ENCODE measurements around the gene KDM4B. TPM values are rescaled to one million over a fixed set of nuclear protein-coding genes. Genes with fewer than 3 reads are reported as not detected.

Gene KDM4B
- total and polyA plus RNA-seq, 9 donors = 5.2 to 62.9 (median 46.4) TPM

- peak in 1 of 5 donors; percentile 19 for DNase-seq
- no peak overlapping the region for H3K27ac ChIP-seq
- no peak for TF ChIP-seq EP300 (IDR thresholded peaks at IDR 0.05)
- no peak for TF ChIP-seq CTCF (IDR thresholded peaks at IDR 0.05)
- no peak for TF ChIP-seq POLR2A (IDR thresholded peaks at IDR 0.05)
- H3K9me3 ChIP-seq = no peaks in the 10 kb centered on the region
- H3K36me3 ChIP-seq = no peaks in the 10 kb centered on the region
- H3K4me3 ChIP-seq = no peak overlapping the region
- peaks cover 24% of the 10 kb centered on the region for H3K4me1 ChIP-seq (ENCODE audit: insufficient read depth)
- intact Hi-C loops (cut with DNase I) = no loop called here
- no peaks in the 10 kb centered on the region for H3K27me3 ChIP-seq
- 93 to 95% (median 95%) methylated on average over 26 of the region's 26 CpGs for WGBS, 3 donors
Observed at GRCh38 chr19:5093948-5094718, 125.2 kb downstream of the KDM4B start.

GRCh38 chr19:5094768-5095567, 126.1 kb downstream of the KDM4B start:
- TF ChIP-seq EP300 (IDR thresholded peaks at IDR 0.05) = no peak
- no peak for TF ChIP-seq CTCF (IDR thresholded peaks at IDR 0.05)
- TF ChIP-seq POLR2A (IDR thresholded peaks at IDR 0.05) = no peak
- no peak overlapping the region for H3K27ac ChIP-seq
- no peak for DNase-seq
- H3K27me3 ChIP-seq = no peaks in the 10 kb centered on the region
- H3K36me3 ChIP-seq = no peaks in the 10 kb centered on the region
- intact Hi-C loops (cut with DNase I) = no loop called here
- no peaks in the 10 kb centered on the region for H3K9me3 ChIP-seq
- H3K4me1 ChIP-seq (ENCODE audit: insufficient read depth) = peaks cover 24% of the 10 kb centered on the region
- no peak overlapping the region for H3K4me3 ChIP-seq
- 92 to 94% (median 93%) methylated on average over 27 to 31 of the region's 31 CpGs for WGBS, 3 donors

- intact Hi-C loops (cut with DNase I) = no loop called here
- WGBS, 3 donors = 82 to 94% (median 83%) methylated on average over 7 of the region's 7 CpGs
- Histone ChIP-seq H3K27me3 (no peaks in the 10 kb centered on the region), H3K27ac (no peak overlapping the region), H3K36me3 (no peaks in the 10 kb centered on the region), H3K4me1 (ENCODE audit: insufficient read depth) (peaks cover 24% of the 10 kb centered on the region), H3K4me3 (no peak overlapping the region), H3K9me3 (no peaks in the 10 kb centered on the region)
- TF ChIP-seq POLR2A (IDR thresholded peaks at IDR 0.05) (no peak), EP300 (IDR thresholded peaks at IDR 0.05) (no peak), CTCF (IDR thresholded peaks at IDR 0.05) (no peak)
- no peak for DNase-seq
Observed at GRCh38 chr19:5095568-5095850, 126.6 kb downstream of the KDM4B start.

GRCh38 chr19:5096536-5096935, 127.6 kb downstream of the KDM4B start:
- Histone ChIP-seq H3K4me1 (ENCODE audit: insufficient read depth) (peaks cover 16% of the 10 kb centered on the region), H3K36me3 (no peaks in the 10 kb centered on the region), H3K27ac (no peak overlapping the region), H3K4me3 (no peak overlapping the region), H3K9me3 (no peaks in the 10 kb centered on the region), H3K27me3 (no peaks in the 10 kb centered on the region)
- TF ChIP-seq CTCF (IDR thresholded peaks at IDR 0.05) (no peak), EP300 (IDR thresholded peaks at IDR 0.05) (no peak), POLR2A (IDR thresholded peaks at IDR 0.05) (no peak)
- intact Hi-C loops (cut with DNase I) = no loop called here
- WGBS, 3 donors = 95% methylated on average over 35 to 37 of the region's 37 CpGs
- no peak for DNase-seq
